HG02870 (cell line): Measurements from ENCODE around the gene UBR4.
"Not testable (repeated sequence)": the region's sequence is repeated elsewhere in the genome, so short reads cannot be mapped to it uniquely, and the experiment has no call there.

ENCODE experiments used
- ATAC-seq: cut with Tn5 transposase; IDR thresholded peaks from one replicate; pipeline ENCODE4 v1.9.1; 2021; ENCODE audit warnings: mild to moderate bottlenecking, moderate library complexity; ENCODE audit not compliant: unreplicated experiment

The UBR4 gene

DNA sequence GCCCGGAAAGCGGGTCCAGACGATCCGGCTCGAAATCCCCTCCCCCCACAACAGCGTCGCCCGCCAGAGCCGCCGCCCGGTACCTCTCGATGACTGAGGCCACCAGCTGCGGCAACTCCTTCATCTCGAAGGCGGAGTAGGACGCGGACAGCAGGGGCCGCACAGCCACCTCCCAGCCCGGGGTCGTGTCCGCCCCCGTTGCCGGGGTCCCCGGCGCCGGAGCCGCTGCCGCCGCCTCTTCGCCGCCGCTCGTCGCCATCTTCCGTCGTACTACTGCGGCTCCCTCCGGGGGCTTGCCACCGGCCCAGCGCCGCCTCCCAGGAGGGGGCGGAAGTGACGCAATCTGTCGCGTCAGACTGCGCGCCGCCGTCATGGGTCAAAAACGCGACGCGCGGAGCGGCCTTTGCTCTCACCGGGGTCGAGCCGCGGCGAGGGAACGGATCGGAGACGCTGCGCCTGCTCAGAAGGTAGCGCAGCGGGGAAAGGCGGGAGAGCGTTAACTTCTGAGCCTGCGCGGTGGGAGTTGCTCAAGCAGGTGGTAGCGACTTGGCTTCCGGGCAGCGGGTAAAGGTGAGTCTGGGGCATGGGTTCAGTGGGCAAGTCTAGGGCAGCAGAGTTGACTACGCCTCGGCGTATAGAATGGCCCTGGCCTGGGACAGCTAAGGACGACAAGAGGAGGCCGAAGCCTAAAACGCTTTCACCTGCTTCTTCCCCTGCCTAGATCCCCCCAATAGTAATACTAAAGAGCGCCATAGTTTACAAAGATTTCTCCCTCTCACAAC, at the start of gene UBR4:
Gene UBR4, minus strand, starts transcription at position 277 of the 782 bp plus-strand sequence. Its CDS starts 18 bp downstream, at position 259.
- peak; percentile 80 for ATAC-seq

GRCh38 chr1:19258353-19258752, 48.3 kb upstream of the UBR4 start:
- no peak for ATAC-seq

DNA sequence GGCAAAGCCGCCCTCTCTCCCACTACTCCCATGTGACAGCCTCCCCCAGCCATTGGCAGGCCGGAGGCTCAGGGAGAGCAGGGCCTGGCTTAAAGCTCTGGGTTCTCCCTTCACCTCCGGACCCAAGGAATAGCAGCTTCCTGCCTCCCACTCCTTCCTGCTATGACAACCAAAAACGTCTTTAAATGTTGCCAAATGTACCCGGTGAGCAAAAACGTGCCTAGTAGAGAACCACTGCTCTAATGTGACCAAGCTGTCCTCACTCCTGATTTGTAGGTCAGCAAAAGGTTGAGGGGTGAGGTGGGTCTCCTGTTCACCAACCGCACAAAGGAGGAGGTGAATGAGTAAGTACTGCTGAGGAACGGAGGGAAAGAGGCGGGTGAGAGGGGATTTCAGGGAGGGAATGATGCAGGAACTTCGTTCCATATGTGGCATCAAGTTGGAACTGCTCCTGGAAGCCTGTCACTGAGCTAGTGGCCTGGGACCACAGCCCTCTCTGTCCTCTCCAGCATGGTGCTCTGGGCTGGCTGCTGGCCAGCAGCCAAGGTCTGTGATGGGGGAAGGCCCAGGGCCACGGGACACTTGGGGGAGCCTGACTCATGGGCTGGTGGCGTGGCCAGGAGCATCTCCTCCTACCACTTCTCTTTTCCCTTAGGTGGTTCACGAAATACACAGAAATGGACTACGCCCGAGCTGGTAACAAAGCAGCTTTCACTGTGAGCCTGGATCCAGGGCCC, 47.3 kb upstream of the UBR4 start:
- ATAC-seq: no peak

- ATAC-seq: not testable (repeated sequence)
These were observed 46.2 kb upstream of the UBR4 start for GRCh38 chr1:19256301-19256700.

DNA sequence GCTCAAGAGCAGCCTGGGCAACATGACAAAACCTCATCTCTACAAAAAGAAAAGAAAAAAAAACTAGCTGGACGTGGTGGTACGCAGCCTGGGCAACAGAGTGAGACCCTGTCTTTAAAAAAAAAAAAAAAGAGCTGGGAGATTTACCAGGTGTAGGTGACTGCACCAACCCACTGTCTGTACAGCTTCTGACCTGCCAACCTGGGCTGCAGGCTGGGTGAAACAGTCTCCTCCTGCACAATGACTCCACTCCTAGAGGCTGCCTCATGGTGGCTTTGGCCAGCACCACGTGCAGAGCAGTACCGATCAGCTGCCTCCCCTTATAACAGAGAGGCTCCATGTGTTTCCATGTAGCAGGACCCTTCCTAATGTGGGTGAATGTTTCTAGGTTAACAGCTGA, 45.2 kb upstream of the UBR4 start:
- no peak for ATAC-seq

- ATAC-seq: no peak
These were observed 44.4 kb upstream of the UBR4 start for GRCh38 chr1:19254416-19254815.

DNA sequence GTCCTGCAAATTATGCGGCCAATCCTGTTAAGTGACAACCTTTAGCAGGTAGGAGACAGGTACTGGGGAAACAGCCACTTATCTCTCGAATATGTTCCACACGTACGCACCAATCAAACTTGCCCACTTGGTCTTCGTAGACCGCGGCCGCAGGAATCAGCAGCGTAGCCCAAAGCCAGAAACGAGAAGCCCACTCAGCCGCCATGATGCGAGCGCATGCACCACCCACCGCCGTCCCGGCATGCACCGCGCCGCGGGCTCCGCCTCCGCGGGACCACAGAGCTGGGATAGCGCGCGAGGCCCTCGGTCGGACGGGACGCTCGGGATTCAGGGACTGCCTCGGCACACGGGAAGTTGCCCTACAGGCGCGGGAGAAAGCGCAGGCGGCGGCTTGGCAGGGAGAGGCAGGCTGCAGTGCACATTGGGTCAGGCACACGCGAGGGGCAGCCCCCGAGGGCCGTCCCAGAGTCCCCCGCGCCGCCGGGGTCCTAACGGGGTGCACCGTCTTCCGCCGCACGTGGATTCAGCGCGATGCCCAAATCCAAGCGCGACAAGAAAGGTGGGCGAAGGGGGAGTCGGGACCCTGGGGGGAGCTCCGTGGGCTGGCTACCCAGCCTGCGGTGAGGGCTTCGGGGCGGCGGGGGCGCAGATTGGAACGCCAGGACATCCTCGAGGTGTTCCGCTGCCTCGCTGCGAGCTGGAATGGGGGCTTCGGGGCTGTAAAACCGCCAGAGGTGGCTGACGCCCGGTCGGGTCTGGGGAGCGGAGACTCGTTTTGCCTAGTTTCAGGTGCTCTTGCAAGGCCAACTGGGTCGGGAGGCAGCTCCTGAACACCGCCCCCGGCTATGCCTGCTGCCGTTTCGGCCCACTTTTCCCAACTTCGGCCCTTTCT, 41.5 kb upstream of the UBR4 start, which contains the start of the genes EMC1 and MRTO4:
Gene EMC1, minus strand, starts transcription at position 220 of the 892 bp plus-strand sequence. Its CDS starts 15 bp downstream, at position 205.
Gene MRTO4, plus strand, starts transcription at position 501 of the 892 bp plus-strand sequence. Its CDS starts 31 bp downstream, at position 532.
- ATAC-seq: peak; percentile 74

GRCh38 chr1:19250629-19251304, 40.7 kb upstream of the UBR4 start:
- no peak for ATAC-seq

- no peak for ATAC-seq
These were observed 30.8 kb upstream of the UBR4 start for GRCh38 chr1:19240673-19241538.

DNA sequence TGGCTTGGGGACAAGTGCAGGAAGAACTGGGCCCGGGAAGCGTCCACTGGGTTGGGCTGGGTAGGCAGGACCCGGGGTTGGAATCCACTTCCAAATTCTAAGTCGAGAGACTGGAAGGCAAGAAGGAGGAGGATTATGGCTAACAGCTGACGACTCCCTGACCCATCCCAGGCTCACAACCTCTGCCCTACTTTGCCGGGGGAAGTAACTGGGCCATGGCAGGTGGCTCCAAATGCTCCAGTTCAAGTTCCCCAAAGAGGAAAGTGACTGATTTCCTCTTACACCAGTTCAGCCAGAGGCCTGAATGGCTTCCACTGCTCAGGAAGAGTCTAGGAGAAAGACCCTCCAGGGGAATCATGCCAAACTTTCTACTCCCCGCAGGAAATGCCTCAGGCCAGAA, 29.8 kb upstream of the UBR4 start:
- no peak for ATAC-seq

GRCh38 chr1:19234224-19234623, 24.2 kb upstream of the UBR4 start:
- no peak for ATAC-seq

DNA sequence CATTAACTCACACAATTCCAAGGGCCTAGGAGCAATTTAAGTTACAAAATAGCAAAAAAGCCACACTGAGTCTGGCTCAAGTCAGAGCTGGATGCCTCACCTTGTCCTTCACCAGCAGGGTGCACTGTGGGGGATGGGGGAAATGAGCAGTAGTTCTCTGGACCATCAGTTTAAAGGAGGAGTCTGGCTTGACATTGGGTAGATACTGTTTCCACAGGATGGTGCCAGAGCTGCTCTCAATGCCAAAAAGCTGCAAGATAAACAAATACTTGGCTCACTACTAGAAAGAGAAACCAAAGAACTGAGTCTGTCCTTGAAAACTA, 22.4 kb upstream of the UBR4 start:
- no peak for ATAC-seq

DNA sequence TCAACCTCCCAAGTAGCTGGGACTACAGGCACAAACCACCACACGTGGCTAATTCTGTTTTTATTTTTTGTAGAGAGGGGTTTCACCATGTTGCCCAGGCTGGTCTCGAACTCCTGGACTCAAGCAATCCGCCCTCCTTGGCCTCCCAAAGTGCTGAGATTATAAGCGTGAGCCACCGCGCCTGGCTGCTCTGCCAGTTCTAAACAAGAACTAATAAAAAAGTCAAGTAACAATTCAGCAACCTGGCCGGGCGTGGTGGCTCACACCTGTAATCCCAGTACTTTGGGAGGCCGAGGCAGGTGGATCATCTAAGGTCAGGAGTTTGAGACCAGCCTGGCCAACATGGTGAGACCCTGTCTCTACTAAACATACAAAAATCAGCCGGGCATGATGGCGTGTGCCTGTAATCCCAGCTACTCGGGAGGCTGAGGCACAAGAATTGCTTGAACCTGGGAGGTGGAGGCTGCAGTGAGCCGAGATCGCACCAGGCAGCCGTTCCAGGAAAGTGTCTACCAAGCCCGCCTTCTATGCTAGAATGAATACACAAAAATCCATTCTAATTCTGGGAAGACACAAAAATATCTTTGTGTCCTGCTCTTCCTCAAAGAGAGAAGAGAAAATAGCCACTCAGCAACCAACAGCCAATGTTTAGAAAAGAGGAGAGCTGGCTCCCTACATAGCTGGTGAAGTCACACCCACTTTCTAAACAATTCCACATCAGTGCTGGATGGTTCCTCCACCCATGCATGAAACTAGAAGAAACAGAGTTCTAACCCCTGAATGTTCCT, 21.9 kb upstream of the UBR4 start:
- not testable (repeated sequence) for ATAC-seq

DNA sequence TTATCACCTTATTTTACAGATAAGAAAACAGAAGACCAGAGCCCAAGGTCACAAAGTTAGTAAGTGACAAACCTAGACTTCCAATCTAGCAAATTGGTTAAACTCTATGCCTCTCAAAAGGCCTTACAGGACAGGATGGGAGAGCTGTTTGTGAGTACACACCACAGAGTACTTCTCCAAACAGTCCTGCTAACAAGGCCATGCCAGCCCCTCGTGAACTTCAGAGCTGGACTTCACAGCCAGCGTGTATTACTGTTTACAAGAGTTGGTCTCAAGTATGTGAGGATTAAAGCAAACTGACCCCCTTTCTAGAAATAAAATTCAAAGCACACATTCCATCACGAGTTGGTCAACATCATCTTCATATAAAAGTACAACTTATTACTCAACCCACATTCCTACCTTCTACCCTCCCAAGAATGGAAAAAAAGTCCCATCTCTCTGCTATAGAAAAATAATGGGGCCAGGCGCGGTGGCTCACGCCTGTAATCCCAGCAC, 19.8 kb upstream of the UBR4 start:
- ATAC-seq: no peak

DNA sequence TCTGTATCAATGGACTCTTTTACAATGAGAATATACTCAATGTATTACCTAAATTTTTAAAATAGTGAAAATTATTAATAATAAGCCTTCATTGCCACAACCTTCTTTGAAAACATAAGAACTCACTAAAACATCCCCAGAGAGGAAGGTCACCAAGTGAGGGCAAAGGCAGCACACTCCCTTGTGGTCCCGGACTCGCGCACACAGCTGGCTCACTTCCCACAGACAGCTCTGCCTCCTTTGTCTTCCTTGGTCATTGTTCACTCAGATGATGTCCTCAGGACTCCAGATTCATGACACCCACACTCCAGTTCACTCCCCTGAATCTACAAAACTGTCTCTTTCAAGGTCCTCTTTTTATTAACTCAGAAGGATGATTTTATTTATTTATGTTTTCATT, 19.2 kb upstream of the UBR4 start:
- no peak for ATAC-seq

GRCh38 chr1:19222979-19223824, 13.1 kb upstream of the UBR4 start:
- ATAC-seq: no peak

- no peak for ATAC-seq
These were observed 12.5 kb upstream of the UBR4 start for GRCh38 chr1:19222573-19222972.

- ATAC-seq: no peak
These were observed 10.9 kb upstream of the UBR4 start for GRCh38 chr1:19220991-19221390.
